ENCODE results near the gene COQ2.

The COQ2 gene

DNA sequence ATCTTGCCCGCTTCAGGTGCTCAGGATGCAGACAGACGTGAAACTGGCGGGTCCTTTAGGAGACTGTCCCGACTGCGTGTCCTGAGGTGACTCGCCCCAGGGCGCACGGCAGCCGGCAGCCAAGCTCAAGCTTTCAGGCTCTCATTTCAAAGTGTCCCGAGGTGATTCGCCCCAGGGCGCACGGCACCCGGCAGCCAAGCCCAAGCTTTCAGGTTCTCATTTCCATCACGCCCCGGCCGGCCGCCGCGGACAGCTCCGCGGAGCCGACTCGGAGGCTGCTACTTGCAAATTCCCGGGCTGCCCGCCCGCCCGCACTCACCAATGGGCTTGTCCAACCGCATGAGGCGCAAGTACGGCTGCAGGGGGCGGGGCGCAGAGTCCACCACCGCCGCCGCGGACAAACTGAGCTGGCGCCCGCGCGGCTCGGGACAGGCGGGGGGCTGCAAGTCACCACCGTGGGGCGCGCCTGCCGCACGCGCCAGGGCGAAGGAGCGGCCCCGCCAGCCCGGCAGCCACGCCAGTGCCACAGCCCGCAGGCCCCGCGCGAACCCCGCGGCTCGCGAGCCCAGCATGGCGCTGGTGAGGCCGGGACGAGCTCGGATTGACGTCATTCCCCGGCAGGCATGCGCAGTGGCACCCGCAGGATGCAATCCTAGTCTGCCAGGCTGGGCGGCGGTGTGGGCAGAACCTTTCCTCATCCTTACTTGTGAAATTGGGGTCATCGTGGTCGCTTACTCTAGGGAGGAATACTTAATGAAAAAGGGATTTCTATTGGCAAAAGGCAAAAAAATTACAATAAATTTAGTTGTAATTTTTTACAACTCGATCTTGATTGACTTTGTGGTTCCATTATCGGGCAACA, at the start of gene COQ2:
Gene COQ2, minus strand, starts transcription at position 606 of the 862 bp plus-strand sequence. Its CDS starts 34 bp downstream, at position 572.
- H3K9me3 ChIP-seq (ENCODE audit: control insufficient read depth, low read length) = no peaks in the 10 kb centered on the region
- H2AFZ ChIP-seq = peak within 1 kb of the TSS; percentile 88
- TF ChIP-seq, protein P1, sequence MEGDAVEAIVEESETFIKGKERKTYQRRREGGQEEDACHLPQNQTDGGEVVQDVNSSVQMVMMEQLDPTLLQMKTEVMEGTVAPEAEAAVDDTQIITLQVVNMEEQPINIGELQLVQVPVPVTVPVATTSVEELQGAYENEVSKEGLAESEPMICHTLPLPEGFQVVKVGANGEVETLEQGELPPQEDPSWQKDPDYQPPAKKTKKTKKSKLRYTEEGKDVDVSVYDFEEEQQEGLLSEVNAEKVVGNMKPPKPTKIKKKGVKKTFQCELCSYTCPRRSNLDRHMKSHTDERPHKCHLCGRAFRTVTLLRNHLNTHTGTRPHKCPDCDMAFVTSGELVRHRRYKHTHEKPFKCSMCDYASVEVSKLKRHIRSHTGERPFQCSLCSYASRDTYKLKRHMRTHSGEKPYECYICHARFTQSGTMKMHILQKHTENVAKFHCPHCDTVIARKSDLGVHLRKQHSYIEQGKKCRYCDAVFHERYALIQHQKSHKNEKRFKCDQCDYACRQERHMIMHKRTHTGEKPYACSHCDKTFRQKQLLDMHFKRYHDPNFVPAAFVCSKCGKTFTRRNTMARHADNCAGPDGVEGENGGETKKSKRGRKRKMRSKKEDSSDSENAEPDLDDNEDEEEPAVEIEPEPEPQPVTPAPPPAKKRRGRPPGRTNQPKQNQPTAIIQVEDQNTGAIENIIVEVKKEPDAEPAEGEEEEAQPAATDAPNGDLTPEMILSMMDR (IDR thresholded peaks at IDR 0.05) = peak; percentile 30
- peaks cover 3% of the 10 kb centered on the region for H3K4me1 ChIP-seq
- peak within 1 kb of the TSS; percentile 77 for H3K4me3 ChIP-seq (ENCODE audit: low read depth, low read length)
- peak within 1 kb of the TSS; percentile 75 for H3K4me2 ChIP-seq (ENCODE audit: low read length)
- no peaks in the 10 kb centered on the region for H3K79me2 ChIP-seq
- H3K27ac ChIP-seq = peak within 1 kb of the TSS; percentile 76
- no peak within 1 kb of the TSS for H3K9ac ChIP-seq
- H3K27me3 ChIP-seq (ENCODE audit: control insufficient read depth, insufficient read depth, low read length) = no peaks in the 10 kb centered on the region
- H3K36me3 ChIP-seq (ENCODE audit: control insufficient read depth, insufficient read depth, low read length) = no peaks in the 10 kb centered on the region

DNA sequence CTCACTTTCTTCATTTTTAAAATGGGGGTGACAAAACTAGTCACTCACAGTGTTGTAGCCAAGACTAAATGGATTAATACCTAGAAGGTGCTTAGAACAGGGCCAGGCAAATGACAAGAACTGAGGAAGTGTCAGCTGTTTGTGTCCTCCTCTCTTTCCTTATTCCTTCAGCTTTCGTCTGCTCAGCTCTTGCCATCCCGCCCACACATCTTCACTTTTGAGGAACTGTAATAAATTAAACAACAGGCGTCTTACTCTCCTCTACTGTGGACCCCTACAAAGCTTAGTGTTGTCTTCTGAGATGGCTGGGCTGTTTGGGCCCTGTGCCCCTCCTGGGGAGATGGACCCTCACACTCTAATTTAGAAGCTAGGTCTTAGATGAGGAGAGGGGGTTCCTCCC, 47.4 kb upstream of the COQ2 start:
- no peaks in the 10 kb centered on the region for H3K27me3 ChIP-seq (ENCODE audit: control insufficient read depth, insufficient read depth, low read length)
- no peak overlapping the region for H3K27ac ChIP-seq
- TF ChIP-seq, protein P1 (IDR thresholded peaks at IDR 0.05) = no peak
- no peaks in the 10 kb centered on the region for H3K36me3 ChIP-seq (ENCODE audit: control insufficient read depth, insufficient read depth, low read length)
- H3K4me1 ChIP-seq = no peaks in the 10 kb centered on the region
- H3K4me2 ChIP-seq (ENCODE audit: low read length) = no peak overlapping the region
- H3K9ac ChIP-seq = no peak overlapping the region
- H3K79me2 ChIP-seq = no peaks in the 10 kb centered on the region
- no peak overlapping the region for H2AFZ ChIP-seq
- H3K9me3 ChIP-seq (ENCODE audit: control insufficient read depth, low read length) = no peaks in the 10 kb centered on the region
- H3K4me3 ChIP-seq (ENCODE audit: low read depth, low read length) = no peak overlapping the region

- H3K36me3 ChIP-seq (ENCODE audit: control insufficient read depth, insufficient read depth, low read length) = no peaks in the 10 kb centered on the region
- H3K4me1 ChIP-seq = no peaks in the 10 kb centered on the region
- TF ChIP-seq, protein P1 (IDR thresholded peaks at IDR 0.05) = no peak
- H3K27me3 ChIP-seq (ENCODE audit: control insufficient read depth, insufficient read depth, low read length) = no peaks in the 10 kb centered on the region
- no peak overlapping the region for H3K9ac ChIP-seq
- no peaks in the 10 kb centered on the region for H3K79me2 ChIP-seq
- no peak overlapping the region for H3K4me2 ChIP-seq (ENCODE audit: low read length)
- no peaks in the 10 kb centered on the region for H3K9me3 ChIP-seq (ENCODE audit: control insufficient read depth, low read length)
- no peak overlapping the region for H3K27ac ChIP-seq
- H2AFZ ChIP-seq = no peak overlapping the region
- no peak overlapping the region for H3K4me3 ChIP-seq (ENCODE audit: low read depth, low read length)
These were observed 45.0 kb upstream of the COQ2 start for GRCh38 chr4:83329521-83330110.

GRCh38 chr4:83328521-83329187, 44.1 kb upstream of the COQ2 start:
- Histone ChIP-seq H3K4me2 (ENCODE audit: low read length) (no peak overlapping the region), H3K36me3 (ENCODE audit: control insufficient read depth, insufficient read depth, low read length) (no peaks in the 10 kb centered on the region), H3K4me3 (ENCODE audit: low read depth, low read length) (no peak overlapping the region), H3K4me1 (no peaks in the 10 kb centered on the region), H3K27me3 (ENCODE audit: control insufficient read depth, insufficient read depth, low read length) (no peaks in the 10 kb centered on the region), H3K9ac (no peak overlapping the region), H3K27ac (no peak overlapping the region), H3K79me2 (no peaks in the 10 kb centered on the region), H2AFZ (no peak overlapping the region), H3K9me3 (ENCODE audit: control insufficient read depth, low read length) (no peaks in the 10 kb centered on the region)
- TF ChIP-seq, protein P1 (IDR thresholded peaks at IDR 0.05) = no peak
